Astrocyte (in vitro differentiated cells and primary cell): ENCODE measurements around the gene RBM25.
"Not testable (repeated sequence)": the region's sequence is repeated elsewhere in the genome, so short reads cannot be mapped to it uniquely, and the experiment has no call there.

Experiments
- CTCF ChIP-seq: IDR thresholded peaks from 2 replicates; pipeline ENCODE4 v1.5.1; 2011; ENCODE audit warnings: low read depth, mild to moderate bottlenecking, inconsistent platforms, low read length, moderate library complexity; ENCODE audit not compliant: insufficient read depth
- EZH2 ChIP-seq: IDR thresholded peaks from 2 replicates; pipeline ENCODE4 v1.6.1; 2012; ENCODE audit warnings: mild to moderate bottlenecking, low read length, inconsistent platforms; ENCODE audit not compliant: insufficient read depth

- TF ChIP-seq CTCF, EZH2: not testable (repeated sequence)
Measured at GRCh38 chr14:73011189-73011588, 47.1 kb upstream of the RBM25 start.
